HepG2 (cell line): ENCODE measurements around the gene PSD. TPM values are rescaled to one million over a fixed set of nuclear protein-coding genes. Genes with fewer than 3 reads are reported as not detected.

ENCODE experiments used
- CAMTA2 ChIP-seq: sonication (generic); formaldehyde crosslinking; IDR thresholded peaks from 2 replicates; pipeline ENCODE4 v1.4.0; 2020; ENCODE audit warnings: mild to moderate bottlenecking, missing genetic modification reagents, borderline replicate concordance
- CBX1 ChIP-seq: IDR thresholded peaks from one replicate; pipeline ENCODE4 v1.6.1; 2016; ENCODE audit warnings: antibody characterized with exemption, low read depth
- DR1 ChIP-seq: sonication (generic); formaldehyde crosslinking; IDR thresholded peaks from 2 replicates; pipeline ENCODE4 v1.8.0; 2021; ENCODE audit warnings: mild to moderate bottlenecking, missing genetic modification reagents, inconsistent platforms
- ESRRA ChIP-seq: sonication (generic); formaldehyde crosslinking; IDR thresholded peaks from 2 replicates; pipeline ENCODE4 v1.5.1; 2020; ENCODE audit warnings: mild to moderate bottlenecking, low read depth, missing genetic modification reagents
- FOXA1 ChIP-seq, 2 experiments: fragments of 450-650 bp in 1 of 2; sonication (generic) in 1 of 2; formaldehyde crosslinking in 1 of 2; IDR thresholded peaks; 2 replicates each; pipeline versions ENCODE4 v1.4.0 to v1.6.1; 2016 to 2020; ENCODE audit warnings: missing genetic modification reagents in 1 of 2
- FOXK1 ChIP-seq: sonication (generic); formaldehyde crosslinking; IDR thresholded peaks from 2 replicates; pipeline ENCODE4 v1.4.0; 2020; ENCODE audit warnings: low read depth, missing genetic modification reagents, borderline replicate concordance
- HMG20A ChIP-seq: IDR thresholded peaks from 2 replicates; pipeline ENCODE4 v1.6.1; 2016; ENCODE audit warnings: borderline replicate concordance
- KLF15 ChIP-seq: sonication (generic); formaldehyde crosslinking; IDR thresholded peaks from 2 replicates; pipeline ENCODE4 v1.8.1; 2023; ENCODE audit warnings: borderline replicate concordance, mild to moderate bottlenecking, inconsistent platforms, missing genetic modification reagents, mixed read lengths
- RNF219 ChIP-seq: sonication (generic); formaldehyde crosslinking; IDR thresholded peaks from 2 replicates; pipeline ENCODE4 v1.5.0; 2020; ENCODE audit warnings: mild to moderate bottlenecking, missing genetic modification reagents
- ZNF124 ChIP-seq: sonication (generic); formaldehyde crosslinking; IDR thresholded peaks from 2 replicates; pipeline ENCODE4 v1.4.0; 2020; ENCODE audit warnings: missing genetic modification reagents
- ZNF232 ChIP-seq: sonication (generic); formaldehyde crosslinking; IDR thresholded peaks from 2 replicates; pipeline ENCODE4 v1.4.0; 2020; ENCODE audit warnings: missing genetic modification reagents, borderline replicate concordance
- ZNF350 ChIP-seq: sonication (generic); formaldehyde crosslinking; IDR thresholded peaks from 2 replicates; pipeline ENCODE4 v1.4.0; 2020; ENCODE audit warnings: mild to moderate bottlenecking, low read depth, missing genetic modification reagents, borderline replicate concordance
- ZNF530 ChIP-seq: sonication (generic); formaldehyde crosslinking; IDR thresholded peaks from 2 replicates; pipeline ENCODE4 v1.5.0; 2020; ENCODE audit warnings: low read depth, mild to moderate bottlenecking, missing genetic modification reagents
- ZNF773 ChIP-seq: sonication (generic); formaldehyde crosslinking; IDR thresholded peaks from 2 replicates; pipeline ENCODE4 v1.4.0; 2020; ENCODE audit warnings: missing genetic modification reagents, borderline replicate concordance
- polyA plus RNA-seq, 8 experiments: library from polyadenylated mRNA; depleted of rRNA in 3 of 8; stranded (reverse) in 7 of 8; unstranded in 1 of 8; fragments of >200 nt; fragmentation: Illumina TruSeq in 4 of 8; extraction: Trizol in 4 of 8; gene quantifications; 2 replicates each; pipeline versions ENCODE4 v1.2.1 to v1.2.3, GENCODE V29; 2011 to 2016; ENCODE audit warnings: low read depth in 4 of 8, missing spikeins in 1 of 8, mixed read lengths in 1 of 8; ENCODE audit not compliant: insufficient read depth in 1 of 8
- total RNA-seq, 5 experiments: library from RNA; depleted of rRNA; stranded (reverse); fragments of >200 nt; fragmentation: Illumina TruSeq; extraction: Trizol; gene quantifications; 2 replicates each; pipeline ENCODE4 v1.2.3, GENCODE V29; 2016; ENCODE audit warnings: low read depth in 1 of 5
- TF ChIP-seq, protein P1 (sequence below): sonication (generic); formaldehyde crosslinking; IDR thresholded peaks from 2 replicates; pipeline ENCODE4 v1.8.0; 2022; ENCODE audit warnings: missing genetic modification reagents, mild to moderate bottlenecking, borderline replicate concordance
- TF ChIP-seq, protein P2 (sequence below): sonication (generic); formaldehyde crosslinking; IDR thresholded peaks from 2 replicates; pipeline ENCODE4 v1.4.0; 2020; ENCODE audit warnings: mild to moderate bottlenecking, missing genetic modification reagents
- TF ChIP-seq, protein P3 (sequence below): sonication (generic); formaldehyde crosslinking; IDR thresholded peaks from 2 replicates; pipeline ENCODE4 v1.9.0; 2021; ENCODE audit warnings: missing genetic modification reagents, borderline replicate concordance

The PSD gene
- total and polyA plus RNA-seq, 2 of the 13 experiments (the other 11 are each of a cell fraction or from before 2014, with no cell fraction given) = 0.35 to 0.58 TPM

DNA sequence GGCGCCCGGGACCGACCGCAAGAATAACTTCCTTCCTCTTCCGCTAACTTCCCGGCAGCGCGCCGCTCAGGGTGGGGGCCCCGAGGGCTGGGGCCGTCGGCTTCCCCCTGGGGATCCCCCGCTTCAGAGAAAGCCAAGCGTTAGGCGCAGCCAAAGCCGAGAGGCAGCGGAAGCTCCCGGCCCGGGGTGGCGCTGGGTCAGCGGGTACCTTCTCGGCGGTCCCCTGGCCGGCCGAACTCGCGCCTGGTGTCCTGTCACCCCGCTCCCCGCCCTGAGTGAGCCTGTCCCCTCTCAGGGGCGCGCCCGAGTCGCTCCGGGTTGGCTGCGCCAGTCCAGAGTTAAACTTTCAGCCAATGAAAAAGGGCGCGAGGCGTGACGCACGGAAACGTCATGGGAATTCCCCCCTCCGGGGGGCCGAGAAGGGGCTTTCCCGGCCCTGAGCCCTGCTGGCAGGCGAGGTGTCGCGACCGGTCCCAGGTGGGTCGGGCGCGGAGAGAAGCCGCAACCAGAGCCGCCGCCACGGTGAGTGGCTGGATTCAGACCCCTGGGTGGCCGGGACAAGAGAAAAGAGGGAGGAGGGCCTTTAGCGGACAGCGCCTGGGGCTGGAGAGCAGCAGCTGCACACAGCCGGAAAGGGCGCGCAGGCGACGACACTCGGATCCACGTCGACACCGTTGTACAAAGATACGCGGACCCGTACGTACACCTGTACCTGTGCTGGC, 24.3 kb downstream of the PSD start (continued):
- TF ChIP-seq ZNF773 (CRISPR knock-in tag) (0 out of 2 replicates have a peak, but pooled peaks have one; percentile 20), DR1 (CRISPR knock-in tag) (0 out of 2 replicates have a peak, but pooled peaks have one; percentile 23), FOXA1 (IDR thresholded peaks at IDR 0.05) (no peak), FOXA1 (CRISPR knock-in tag; IDR thresholded peaks at IDR 0.05) (0 out of 2 replicates have a peak, but pooled peaks have one; percentile 32), ZNF124 (CRISPR knock-in tag) (no peak), CAMTA2 (CRISPR knock-in tag) (no peak), FOXK1 (CRISPR knock-in tag) (peak; percentile 39; the same call in 1 of the 2 replicates), HMG20A (CRISPR knock-in tag) (no peak), ZNF232 (CRISPR knock-in tag) (peak; percentile 20; the same call in 1 of the 2 replicates), KLF15 (CRISPR knock-in tag) (no peak), CBX1 (no peak), ZNF350 (CRISPR knock-in tag) (peak; percentile 47; the same call in 1 of the 2 replicates), ZNF530 (CRISPR knock-in tag) (no peak), RNF219 (CRISPR knock-in tag) (no peak), ESRRA (CRISPR knock-in tag) (no peak; the same call in 1 of the 2 replicates)
- TF ChIP-seq, protein P1, sequence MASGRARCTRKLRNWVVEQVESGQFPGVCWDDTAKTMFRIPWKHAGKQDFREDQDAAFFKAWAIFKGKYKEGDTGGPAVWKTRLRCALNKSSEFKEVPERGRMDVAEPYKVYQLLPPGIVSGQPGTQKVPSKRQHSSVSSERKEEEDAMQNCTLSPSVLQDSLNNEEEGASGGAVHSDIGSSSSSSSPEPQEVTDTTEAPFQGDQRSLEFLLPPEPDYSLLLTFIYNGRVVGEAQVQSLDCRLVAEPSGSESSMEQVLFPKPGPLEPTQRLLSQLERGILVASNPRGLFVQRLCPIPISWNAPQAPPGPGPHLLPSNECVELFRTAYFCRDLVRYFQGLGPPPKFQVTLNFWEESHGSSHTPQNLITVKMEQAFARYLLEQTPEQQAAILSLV (CRISPR knock-in tag) = no peak
- TF ChIP-seq, protein P2, sequence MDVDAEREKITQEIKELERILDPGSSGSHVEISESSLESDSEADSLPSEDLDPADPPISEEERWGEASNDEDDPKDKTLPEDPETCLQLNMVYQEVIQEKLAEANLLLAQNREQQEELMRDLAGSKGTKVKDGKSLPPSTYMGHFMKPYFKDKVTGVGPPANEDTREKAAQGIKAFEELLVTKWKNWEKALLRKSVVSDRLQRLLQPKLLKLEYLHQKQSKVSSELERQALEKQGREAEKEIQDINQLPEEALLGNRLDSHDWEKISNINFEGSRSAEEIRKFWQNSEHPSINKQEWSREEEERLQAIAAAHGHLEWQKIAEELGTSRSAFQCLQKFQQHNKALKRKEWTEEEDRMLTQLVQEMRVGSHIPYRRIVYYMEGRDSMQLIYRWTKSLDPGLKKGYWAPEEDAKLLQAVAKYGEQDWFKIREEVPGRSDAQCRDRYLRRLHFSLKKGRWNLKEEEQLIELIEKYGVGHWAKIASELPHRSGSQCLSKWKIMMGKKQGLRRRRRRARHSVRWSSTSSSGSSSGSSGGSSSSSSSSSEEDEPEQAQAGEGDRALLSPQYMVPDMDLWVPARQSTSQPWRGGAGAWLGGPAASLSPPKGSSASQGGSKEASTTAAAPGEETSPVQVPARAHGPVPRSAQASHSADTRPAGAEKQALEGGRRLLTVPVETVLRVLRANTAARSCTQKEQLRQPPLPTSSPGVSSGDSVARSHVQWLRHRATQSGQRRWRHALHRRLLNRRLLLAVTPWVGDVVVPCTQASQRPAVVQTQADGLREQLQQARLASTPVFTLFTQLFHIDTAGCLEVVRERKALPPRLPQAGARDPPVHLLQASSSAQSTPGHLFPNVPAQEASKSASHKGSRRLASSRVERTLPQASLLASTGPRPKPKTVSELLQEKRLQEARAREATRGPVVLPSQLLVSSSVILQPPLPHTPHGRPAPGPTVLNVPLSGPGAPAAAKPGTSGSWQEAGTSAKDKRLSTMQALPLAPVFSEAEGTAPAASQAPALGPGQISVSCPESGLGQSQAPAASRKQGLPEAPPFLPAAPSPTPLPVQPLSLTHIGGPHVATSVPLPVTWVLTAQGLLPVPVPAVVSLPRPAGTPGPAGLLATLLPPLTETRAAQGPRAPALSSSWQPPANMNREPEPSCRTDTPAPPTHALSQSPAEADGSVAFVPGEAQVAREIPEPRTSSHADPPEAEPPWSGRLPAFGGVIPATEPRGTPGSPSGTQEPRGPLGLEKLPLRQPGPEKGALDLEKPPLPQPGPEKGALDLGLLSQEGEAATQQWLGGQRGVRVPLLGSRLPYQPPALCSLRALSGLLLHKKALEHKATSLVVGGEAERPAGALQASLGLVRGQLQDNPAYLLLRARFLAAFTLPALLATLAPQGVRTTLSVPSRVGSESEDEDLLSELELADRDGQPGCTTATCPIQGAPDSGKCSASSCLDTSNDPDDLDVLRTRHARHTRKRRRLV (CRISPR knock-in tag) = no peak
- TF ChIP-seq, protein P3, sequence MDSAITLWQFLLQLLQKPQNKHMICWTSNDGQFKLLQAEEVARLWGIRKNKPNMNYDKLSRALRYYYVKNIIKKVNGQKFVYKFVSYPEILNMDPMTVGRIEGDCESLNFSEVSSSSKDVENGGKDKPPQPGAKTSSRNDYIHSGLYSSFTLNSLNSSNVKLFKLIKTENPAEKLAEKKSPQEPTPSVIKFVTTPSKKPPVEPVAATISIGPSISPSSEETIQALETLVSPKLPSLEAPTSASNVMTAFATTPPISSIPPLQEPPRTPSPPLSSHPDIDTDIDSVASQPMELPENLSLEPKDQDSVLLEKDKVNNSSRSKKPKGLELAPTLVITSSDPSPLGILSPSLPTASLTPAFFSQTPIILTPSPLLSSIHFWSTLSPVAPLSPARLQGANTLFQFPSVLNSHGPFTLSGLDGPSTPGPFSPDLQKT (CRISPR knock-in tag) = no peak
